Urinary bladder (tissue), 4 donors: ENCODE measurements around the gene RNF217. TPM values are rescaled to one million over a fixed set of nuclear protein-coding genes. Genes with fewer than 3 reads are reported as not detected.
A peak's percentile ranks its signal among the peaks of the same experiment; 100 is the strongest.
"Not testable (repeated sequence)": the region's sequence is repeated elsewhere in the genome, so short reads cannot be mapped to it uniquely, and the experiment has no call there.

ENCODE experiments used
- DNase-seq: peaks from one replicate; pipeline ENCODE4 v3.0.0-alpha.2; 2015; ENCODE audit errors: extremely low spot score
- H3K27ac ChIP-seq: one replicate; pipeline ENCODE4 v1.5.1; 2013; ENCODE audit warnings: low read depth, mild to moderate bottlenecking, moderate library complexity
- H3K36me3 ChIP-seq: one replicate; pipeline ENCODE4 v1.6.1; 2013; ENCODE audit warnings: mild to moderate bottlenecking, moderate library complexity; ENCODE audit not compliant: insufficient read depth
- H3K4me1 ChIP-seq: one replicate; pipeline ENCODE4 v1.6.1; 2013; ENCODE audit warnings: mild to moderate bottlenecking, moderate library complexity; ENCODE audit not compliant: insufficient read depth
- H3K4me3 ChIP-seq: one replicate; pipeline ENCODE4 v1.5.1; 2013; ENCODE audit warnings: low read depth, low read length
- WGBS: extraction: QIAGEN DNeasy Blood & Tissue Kit; methylation state at CpG from one replicate; pipeline ENCODE4 v1.1.7; 2013; 5-methylcytosine and 5-hydroxymethylcytosine counted together
- polyA plus RNA-seq: library from polyadenylated mRNA; stranded (reverse); fragments of 200-250 nt; gene quantifications from one replicate; pipeline ENCODE4 v1.2.3, GENCODE V29; 2013
- total RNA-seq: library from RNA; depleted of rRNA; stranded (reverse); fragments of >200 nt; gene quantifications from one replicate; pipeline ENCODE4 v1.2.3, GENCODE V29; 2014
- donor health status: healthy with polysubstance abuse.
- donor health status: healthy.

Gene RNF217
- total and polyA plus RNA-seq, 2 donors = 7.9 to 51.7 TPM

- no peaks in the 10 kb centered on the region for H3K4me1 ChIP-seq
- DNase-seq = no peak
- no peak overlapping the region for H3K4me3 ChIP-seq
- no peak overlapping the region for H3K27ac ChIP-seq
- H3K36me3 ChIP-seq = no peaks in the 10 kb centered on the region
- 97% methylated on average over 1 of the region's 1 CpG for WGBS
Measured at GRCh38 chr6:124953808-124954207, 8.4 kb upstream of the RNF217 start.

- no peak overlapping the region for H3K4me3 ChIP-seq
- no peaks in the 10 kb centered on the region for H3K36me3 ChIP-seq
- H3K4me1 ChIP-seq = no peaks in the 10 kb centered on the region
- no peak for DNase-seq
- 42% methylated on average over 7 of the region's 7 CpGs for WGBS
- H3K27ac ChIP-seq = no peak overlapping the region
Measured at GRCh38 chr6:124955108-124955856, 7.0 kb upstream of the RNF217 start.

GRCh38 chr6:124956018-124956417 lies 6.2 kb upstream of the RNF217 start:
- no peak overlapping the region for H3K4me3 ChIP-seq
- no peak for DNase-seq
- WGBS = 92% methylated on average over 6 of the region's 6 CpGs

DNA sequence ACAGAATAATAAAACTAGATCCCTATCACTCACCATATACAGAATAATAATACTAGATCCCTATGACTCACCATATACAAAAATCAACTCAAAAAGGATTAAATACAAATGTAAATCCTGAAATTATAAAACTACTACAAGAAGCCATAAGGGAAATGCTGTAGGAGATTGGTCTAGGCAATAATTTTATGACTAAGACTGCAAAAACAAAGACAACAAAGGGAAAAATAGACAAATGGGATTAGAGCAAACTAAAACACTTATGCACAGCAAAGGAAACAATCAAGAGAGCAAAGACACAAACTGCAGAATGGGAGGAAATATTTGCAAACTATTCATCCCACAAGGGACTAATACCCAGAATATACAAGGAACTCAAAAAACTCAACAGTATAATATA lies 4.1 kb upstream of the RNF217 start:
- Histone ChIP-seq H3K36me3 (no peaks in the 10 kb centered on the region), H3K4me3 (no peak overlapping the region), H3K4me1 (no peaks in the 10 kb centered on the region), H3K27ac (no peak overlapping the region)
- DNase-seq = no peak

More at GRCh38 chr6:124956018-124956417, 6.2 kb upstream of the RNF217 start:
- Histone ChIP-seq H3K27ac (no peak overlapping the region), H3K4me1 (no peaks in the 10 kb centered on the region), H3K36me3 (no peaks in the 10 kb centered on the region)

DNA sequence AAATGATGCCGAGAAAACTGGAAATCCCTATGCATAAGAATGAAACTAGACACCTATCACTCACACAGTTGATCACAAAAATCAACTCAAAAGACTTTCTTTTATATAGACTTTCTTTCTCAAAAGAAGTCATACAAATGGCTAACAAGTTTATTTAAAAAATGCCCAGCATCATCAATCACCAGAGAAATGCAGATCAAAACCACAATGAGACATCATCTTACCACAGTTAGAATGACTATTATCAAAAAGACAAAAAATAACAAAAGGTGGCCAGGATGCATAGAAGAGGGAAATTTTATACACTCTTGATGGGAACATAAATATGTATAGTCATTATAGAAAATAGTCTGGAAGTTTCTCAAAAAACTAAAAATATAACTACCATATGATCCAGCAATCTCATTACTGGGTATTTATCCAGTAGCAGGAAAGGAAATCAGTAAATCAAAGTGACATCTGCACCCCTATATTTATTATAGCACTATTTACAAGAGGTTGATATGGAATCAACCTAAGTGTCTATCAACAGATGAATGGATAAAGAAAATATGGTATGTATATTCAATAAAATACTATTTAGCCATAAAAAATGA lies 3.4 kb upstream of the RNF217 start:
- DNase-seq = no peak
- Histone ChIP-seq H3K4me1 (no peaks in the 10 kb centered on the region), H3K27ac (no peak overlapping the region), H3K36me3 (no peaks in the 10 kb centered on the region), H3K4me3 (no peak overlapping the region)
- 86% methylated on average over 1 of the region's 1 CpG for WGBS

- no peaks in the 10 kb centered on the region for H3K36me3 ChIP-seq
- H3K4me1 ChIP-seq = no peaks in the 10 kb centered on the region
- H3K27ac ChIP-seq = no peak overlapping the region
- no peak overlapping the region for H3K4me3 ChIP-seq
- 68% methylated on average over 4 of the region's 4 CpGs for WGBS
- DNase-seq = no peak
Measured at GRCh38 chr6:124960757-124961463, 1.3 kb upstream of the RNF217 start.

DNA sequence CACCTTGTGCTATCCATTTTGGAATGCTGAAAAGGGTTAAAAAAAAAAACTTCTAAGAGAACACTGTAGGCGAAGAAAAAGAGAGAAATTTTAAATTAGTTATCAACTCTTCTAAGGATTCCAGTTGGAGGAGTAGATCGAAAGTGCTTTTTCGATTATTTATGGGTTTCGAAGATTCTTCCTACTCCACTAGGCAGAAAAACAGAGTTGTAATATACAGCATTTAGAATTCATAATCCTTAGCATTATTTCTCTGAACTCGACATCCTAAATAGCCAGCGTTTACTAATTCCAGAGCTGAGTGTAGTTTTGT lies 817 bp upstream of the RNF217 start:
- peak overlapping the region; percentile 91 for H3K4me3 ChIP-seq
- peak overlapping the region; percentile 99 for H3K27ac ChIP-seq
- no peaks in the 10 kb centered on the region for H3K36me3 ChIP-seq
- WGBS = 4% methylated on average over 6 of the region's 6 CpGs
- peaks cover 2% of the 10 kb centered on the region for H3K4me1 ChIP-seq
- DNase-seq = no peak

DNA sequence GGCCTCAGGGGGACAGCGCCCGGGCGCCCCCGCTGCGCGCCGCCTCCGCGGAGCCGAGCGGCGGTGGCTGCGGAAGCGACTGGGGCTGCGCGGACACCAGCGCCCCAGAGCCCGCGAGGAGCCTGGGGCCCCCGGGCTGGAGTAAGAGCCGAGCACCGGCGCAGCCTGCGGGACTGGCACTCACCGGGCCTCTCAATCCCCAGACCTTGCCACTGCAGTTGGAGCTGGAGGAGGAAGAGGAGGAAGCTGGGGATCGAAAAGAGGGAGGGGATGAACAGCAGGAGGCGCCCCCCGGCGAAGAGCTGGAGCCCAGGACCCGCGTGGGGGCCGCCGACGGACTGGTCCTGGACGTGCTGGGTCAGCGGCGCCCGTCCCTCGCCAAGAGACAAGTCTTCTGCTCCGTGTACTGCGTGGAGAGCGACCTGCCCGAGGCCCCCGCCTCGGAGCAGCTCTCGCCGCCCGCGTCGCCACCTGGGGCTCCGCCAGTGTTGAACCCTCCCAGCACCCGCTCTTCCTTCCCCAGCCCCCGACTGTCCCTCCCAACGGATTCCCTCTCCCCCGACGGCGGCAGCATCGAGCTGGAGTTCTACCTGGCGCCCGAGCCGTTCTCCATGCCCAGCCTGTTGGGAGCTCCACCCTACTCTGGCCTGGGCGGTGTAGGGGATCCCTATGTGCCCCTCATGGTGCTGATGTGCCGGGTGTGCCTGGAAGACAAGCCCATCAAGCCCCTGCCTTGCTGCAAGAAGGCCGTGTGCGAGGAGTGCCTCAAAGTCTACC lies 590 bp downstream of the RNF217 start:
- Histone ChIP-seq H3K36me3 (no peaks in the 10 kb centered on the region), H3K4me3 (peak overlapping the region; percentile 91), H3K4me1 (peaks cover 2% of the 10 kb centered on the region), H3K27ac (peak overlapping the region; percentile 99)
- WGBS = 2% methylated on average over 65 of the region's 65 CpGs
- DNase-seq = no peak

GRCh38 chr6:124963416-124963785 lies 1.2 kb downstream of the RNF217 start:
- peak; percentile 15 for DNase-seq
- Histone ChIP-seq H3K4me1 (peaks cover 2% of the 10 kb centered on the region), H3K27ac (peak overlapping the region; percentile 99), H3K4me3 (peak overlapping the region; percentile 91), H3K36me3 (no peaks in the 10 kb centered on the region)
- WGBS = 8% methylated on average over 9 of the region's 9 CpGs

DNA sequence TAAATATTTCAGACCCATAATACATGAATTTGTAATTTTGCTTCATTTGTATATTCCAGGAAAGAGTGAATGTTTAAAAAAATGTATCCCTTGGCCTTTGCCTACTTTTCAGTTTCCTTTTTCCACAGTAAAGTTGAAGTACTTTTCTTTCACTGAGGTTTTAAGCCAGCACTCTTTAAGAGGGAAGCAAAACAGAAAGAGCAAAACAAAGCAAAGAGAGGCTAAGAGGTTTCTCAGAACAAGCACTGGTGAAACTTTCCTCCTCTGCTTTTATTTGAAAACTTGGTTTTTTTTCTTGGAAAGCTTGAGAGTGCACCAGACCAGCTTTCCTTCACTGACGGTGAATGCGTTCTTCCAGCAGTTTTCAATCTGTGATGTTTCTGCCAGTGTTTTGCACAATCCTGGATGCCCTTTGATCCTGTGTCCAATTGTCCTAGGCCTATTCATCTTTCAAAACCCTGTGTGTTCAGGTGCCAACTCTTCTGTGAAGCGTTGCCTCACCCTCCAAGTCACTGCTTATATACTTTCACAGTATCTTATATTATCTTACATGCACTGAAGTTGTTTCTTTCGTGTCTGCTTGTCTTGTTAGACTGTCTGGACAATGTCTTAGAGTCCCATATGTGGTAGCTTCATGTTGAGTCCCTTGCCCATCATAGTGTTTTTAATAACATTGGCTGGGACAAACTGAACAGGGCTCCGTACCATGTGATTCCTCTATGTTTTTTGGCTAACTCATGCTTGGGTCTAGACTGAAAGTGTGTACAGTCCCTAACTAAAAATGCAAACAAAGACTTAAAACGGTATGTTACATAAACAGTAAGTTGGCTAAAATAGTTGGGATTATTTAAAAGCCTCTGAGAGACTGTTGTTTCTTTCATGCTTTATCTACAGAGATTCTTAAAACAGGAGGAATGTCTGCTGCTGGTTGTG lies 1.9 kb downstream of the RNF217 start:
- peak; percentile 21 for DNase-seq
- H3K27ac ChIP-seq = peak overlapping the region; percentile 50
- 10% methylated on average over 6 of the region's 6 CpGs for WGBS
- H3K4me3 ChIP-seq = peak overlapping the region; percentile 91
- peaks cover 2% of the 10 kb centered on the region for H3K4me1 ChIP-seq
- H3K36me3 ChIP-seq = no peaks in the 10 kb centered on the region

GRCh38 chr6:124964764-124965105 lies 2.5 kb downstream of the RNF217 start:
- no peak for DNase-seq
- Histone ChIP-seq H3K4me3 (peak overlapping the region; percentile 4), H3K27ac (peak overlapping the region; percentile 50), H3K4me1 (peaks cover 2% of the 10 kb centered on the region), H3K36me3 (no peaks in the 10 kb centered on the region)
- 25% methylated on average over 3 of the region's 3 CpGs for WGBS

DNA sequence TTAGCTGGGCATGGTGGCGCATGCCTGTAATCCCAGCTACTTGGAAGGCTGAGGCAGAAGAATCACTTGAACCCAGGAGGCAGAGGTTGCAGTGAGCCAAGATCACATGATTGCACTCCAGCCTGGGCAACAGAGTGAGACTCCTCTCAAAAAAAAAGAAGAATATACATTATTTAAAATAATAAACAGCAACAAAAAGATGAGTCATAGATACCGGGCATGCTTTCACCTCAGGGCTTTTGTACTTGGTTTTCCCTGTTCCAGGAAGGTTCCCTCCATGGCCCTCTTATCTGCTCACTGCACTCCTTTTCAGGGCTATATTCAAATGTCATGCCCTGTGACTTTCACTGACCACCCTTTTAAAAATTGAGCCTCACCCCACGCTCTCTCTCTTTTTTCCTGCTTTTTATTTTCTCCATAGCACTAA lies 3.2 kb downstream of the RNF217 start:
- WGBS = 86% methylated on average over 3 of the region's 3 CpGs
- H3K27ac ChIP-seq, H3K4me1 ChIP-seq, H3K36me3 ChIP-seq, DNase-seq, H3K4me3 ChIP-seq: not testable (repeated sequence)

DNA sequence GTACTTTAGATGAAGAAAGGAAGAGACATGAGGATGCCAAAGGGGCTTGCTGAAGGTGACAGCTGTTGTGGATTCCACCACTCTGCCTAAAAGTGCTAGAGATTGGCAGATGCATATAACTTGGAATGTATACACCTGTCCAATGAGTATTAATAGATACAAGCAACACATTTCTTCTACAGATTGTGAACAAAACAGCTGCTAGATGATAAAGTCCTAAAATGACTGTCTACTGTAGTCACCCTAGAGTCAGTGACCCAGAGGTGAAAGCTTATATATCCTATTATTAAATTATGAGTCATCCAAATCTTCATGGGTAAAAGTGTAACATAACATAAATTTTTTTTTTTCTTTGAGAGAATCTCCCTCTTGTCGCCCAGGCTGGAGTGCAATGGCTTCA lies 5.2 kb downstream of the RNF217 start:
- Histone ChIP-seq H3K36me3 (no peaks in the 10 kb centered on the region), H3K4me3 (no peak overlapping the region), H3K4me1 (peaks cover 2% of the 10 kb centered on the region), H3K27ac (no peak overlapping the region)
- WGBS = 73% methylated on average over 1 of the region's 1 CpG
- DNase-seq = no peak
